DMS 273 treated with DMSO at 0.1 percent for 48 hours (cell line): ENCODE data around the gene DNAJC6.
A peak's percentile ranks its signal among the peaks of the same experiment; 100 is the strongest.
"Not testable (repeated sequence)": the region's sequence is repeated elsewhere in the genome, so short reads cannot be mapped to it uniquely, and the experiment has no call there.

ENCODE experiments used
- DNase-seq: peaks from one replicate; lab custom pipeline; 2025; lab: John Stamatoyannopoulos, UW

The DNAJC6 gene

GRCh38 chr1:65431111-65431705, 121.9 kb downstream of the DNAJC6 start:
- DNase-seq, result peak; percentile 18

GRCh38 chr1:65432918-65433317, 123.6 kb downstream of the DNAJC6 start:
- no peak for DNase-seq

- DNase-seq, result no peak
These were observed 124.9 kb downstream of the DNAJC6 start for GRCh38 chr1:65434255-65434654.

- DNase-seq, result no peak
These were observed 125.4 kb downstream of the DNAJC6 start for GRCh38 chr1:65434760-65435159.

- DNase-seq, result no peak
These were observed 126.6 kb downstream of the DNAJC6 start for GRCh38 chr1:65435987-65436386.

GRCh38 chr1:65437616-65438015, 128.3 kb downstream of the DNAJC6 start:
- DNase-seq, result no peak

- DNase-seq, result no peak
These were observed 131.1 kb downstream of the DNAJC6 start for GRCh38 chr1:65440322-65440900.

- no peak for DNase-seq
These were observed 131.6 kb downstream of the DNAJC6 start for GRCh38 chr1:65440915-65441314.

GRCh38 chr1:65441464-65441863, 132.1 kb downstream of the DNAJC6 start:
- no peak for DNase-seq

- DNase-seq, result no peak
These were observed 133.1 kb downstream of the DNAJC6 start for GRCh38 chr1:65442442-65442841.

GRCh38 chr1:65443647-65444046, 134.3 kb downstream of the DNAJC6 start:
- no peak for DNase-seq

- no peak for DNase-seq
These were observed 134.8 kb downstream of the DNAJC6 start for GRCh38 chr1:65444128-65444640.

GRCh38 chr1:65445837-65446236, 136.5 kb downstream of the DNAJC6 start:
- DNase-seq, result no peak

GRCh38 chr1:65449214-65449823, 140.0 kb downstream of the DNAJC6 start:
- DNase-seq, result no peak

- not testable (repeated sequence) for DNase-seq
These were observed 146.3 kb downstream of the DNAJC6 start for GRCh38 chr1:65455678-65456077.

GRCh38 chr1:65456481-65456880, 147.1 kb downstream of the DNAJC6 start:
- DNase-seq, result no peak

- DNase-seq, result no peak
These were observed 148.5 kb downstream of the DNAJC6 start for GRCh38 chr1:65457868-65458267.

GRCh38 chr1:65458730-65459396, 149.5 kb downstream of the DNAJC6 start:
- DNase-seq, result no peak

- DNase-seq, result no peak
These were observed 150.0 kb downstream of the DNAJC6 start for GRCh38 chr1:65459397-65459768.
